Esophagus muscularis mucosa (tissue), 4 donors: ENCODE data around the gene GLYAT. TPM values are rescaled to one million over a fixed set of nuclear protein-coding genes. Genes with fewer than 3 reads are reported as not detected.

Experiments
- DNase-seq: peaks from one replicate; pipeline ENCODE4 v3.0.0-alpha.2; 2017; ENCODE audit errors: extremely low spot score
- H3K27ac ChIP-seq, 4 donors: fragments of 200-600 bp; sonication (generic); replicated peaks in 1 of 4; 1 replicate in 3 of 4; 2 replicates in 1 of 4; pipeline ENCODE4 v1.5.1; 2016 to 2019; ENCODE audit warnings: mild to moderate bottlenecking in 1 of 4
- H3K27me3 ChIP-seq, 4 donors: fragments of 200-600 bp; sonication (generic); one replicate each; pipeline versions ENCODE4 v1.5.1 to v1.6.0; 2016 to 2019
- H3K36me3 ChIP-seq, 4 donors: fragments of 200-600 bp; sonication (generic); one replicate each; pipeline ENCODE4 v1.5.1; 2016 to 2019
- H3K4me1 ChIP-seq, 4 donors: fragments of 200-600 bp; sonication (generic); one replicate each; pipeline ENCODE4 v1.5.1; 2016 to 2019
- H3K4me3 ChIP-seq, 4 donors: fragments of 200-600 bp; sonication (generic); 1 replicate in 2 of 4; 2 replicates in 2 of 4; pipeline ENCODE4 v1.5.1; 2016 to 2019; ENCODE audit warnings: mild to moderate bottlenecking in 4 of 4, moderate library complexity in 1 of 4
- H3K9me3 ChIP-seq, 4 donors: fragments of 200-600 bp; sonication (generic); 1 replicate in 3 of 4; 2 replicates in 1 of 4; pipeline ENCODE4 v1.5.1; 2016 to 2019
- EP300 ChIP-seq: sonication (generic); formaldehyde crosslinking; IDR thresholded peaks from one replicate; pipeline ENCODE4 v1.6.1; 2017; ENCODE audit warnings: antibody characterized with exemption
- POLR2A ChIP-seq: fragments of 450-650 bp; IDR thresholded peaks from one replicate; pipeline ENCODE4 v1.6.1; 2017; ENCODE audit warnings: antibody characterized with exemption, moderate library complexity, mild to moderate bottlenecking, low read depth
- POLR2AphosphoS5 ChIP-seq, 2 donors: sonication (generic); formaldehyde crosslinking; IDR thresholded peaks; one replicate each; pipeline ENCODE4 v1.6.1; 2017; ENCODE audit warnings: antibody characterized with exemption in 2 of 2
- WGBS: methylation state at CpG from one replicate; pipeline ENCODE4 v1.1.5; 2018; 5-methylcytosine and 5-hydroxymethylcytosine counted together
- intact Hi-C: fragments of 100-400 bp; cut with DNase I; formaldehyde crosslinking; loops from one replicate; pipeline ENCODE4 v1.15.1; 2023
- total RNA-seq, 4 donors: library from RNA; depleted of rRNA; stranded (reverse); fragments of >200 nt; gene quantifications; one replicate each; pipeline versions ENCODE4 v1.1.0 to v1.2.1, GENCODE V29; 2016
- TF ChIP-seq, protein P1 (sequence below), 3 experiments: fragments of 200-600 bp in 2 of 3; fragments of 450-650 bp in 1 of 3; sonication (generic) in 2 of 3; IDR thresholded peaks; one replicate each; pipeline ENCODE4 v1.5.1; 2017 to 2019; ENCODE audit warnings: antibody characterized with exemption in 3 of 3, mild to moderate bottlenecking in 2 of 3, moderate library complexity in 1 of 3

Gene GLYAT
- total RNA-seq, 4 donors from 2014 or later = not detected

DNA sequence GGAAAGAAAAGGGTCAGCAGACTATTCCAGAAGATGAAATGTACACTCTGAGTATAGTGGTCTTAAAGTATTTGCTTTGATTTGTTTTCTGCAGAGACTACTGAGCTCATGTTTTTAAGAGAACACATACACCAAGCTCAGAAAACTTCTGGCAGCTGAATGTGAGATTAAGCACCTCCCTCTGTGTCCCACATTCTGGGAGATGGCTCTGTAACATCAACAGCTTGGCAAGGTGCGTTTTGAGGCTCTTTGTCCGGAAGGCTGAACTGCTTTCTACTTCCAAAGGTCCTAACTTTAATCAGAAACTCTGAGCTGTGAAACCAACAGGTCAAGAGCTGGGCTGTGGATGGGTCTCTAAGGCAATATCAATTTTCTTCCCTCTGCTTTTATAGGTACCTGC, 36.4 kb upstream of the GLYAT start:
- intact Hi-C loops = no loop called here
- DNase-seq = no peak
- H3K9me3 ChIP-seq = no peaks in the 10 kb centered on the region

DNA sequence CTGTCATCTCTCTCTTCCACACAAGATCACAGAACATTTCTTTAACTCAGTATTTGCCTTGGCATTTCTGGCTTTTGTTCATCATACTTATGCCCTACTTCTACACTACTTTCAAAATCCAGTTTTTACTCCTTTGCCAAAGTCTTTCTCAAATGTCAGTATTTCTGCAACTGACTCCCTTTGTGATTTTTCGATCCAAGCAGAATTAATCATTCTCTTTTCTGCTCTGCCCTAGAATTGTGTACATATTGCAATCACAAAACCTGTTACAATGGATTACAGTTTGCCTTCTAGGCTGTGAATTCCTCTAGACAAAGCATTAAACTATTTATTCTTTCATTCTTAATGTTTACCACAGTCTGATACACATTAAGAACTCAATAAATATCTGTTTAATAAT, 33.3 kb upstream of the GLYAT start:
- Histone ChIP-seq H3K4me1 (no peaks in the 10 kb centered on the region), H3K27me3 (no peaks in the 10 kb centered on the region), H3K4me3 (no peak overlapping the region), H3K9me3 (no peaks in the 10 kb centered on the region), H3K27ac (no peak overlapping the region), H3K36me3 (no peaks in the 10 kb centered on the region)
- no peak for DNase-seq
- TF ChIP-seq EP300 (no peak), POLR2A (no peak)
- 82% methylated on average over 1 of the region's 1 CpG for WGBS
- intact Hi-C loops = no loop called here

More for the DNA sequence above, 36.4 kb upstream of the GLYAT start:
- no peaks in the 10 kb centered on the region for H3K4me1 ChIP-seq
- no peaks in the 10 kb centered on the region for H3K36me3 ChIP-seq
- WGBS = 78% methylated on average over 2 of the region's 2 CpGs
- H3K27ac ChIP-seq = no peak overlapping the region
- peaks cover 0 to 6% (median 0%) of the 10 kb centered on the region in 4 donors for H3K27me3 ChIP-seq
- no peak for TF ChIP-seq EP300
- TF ChIP-seq, protein P1, sequence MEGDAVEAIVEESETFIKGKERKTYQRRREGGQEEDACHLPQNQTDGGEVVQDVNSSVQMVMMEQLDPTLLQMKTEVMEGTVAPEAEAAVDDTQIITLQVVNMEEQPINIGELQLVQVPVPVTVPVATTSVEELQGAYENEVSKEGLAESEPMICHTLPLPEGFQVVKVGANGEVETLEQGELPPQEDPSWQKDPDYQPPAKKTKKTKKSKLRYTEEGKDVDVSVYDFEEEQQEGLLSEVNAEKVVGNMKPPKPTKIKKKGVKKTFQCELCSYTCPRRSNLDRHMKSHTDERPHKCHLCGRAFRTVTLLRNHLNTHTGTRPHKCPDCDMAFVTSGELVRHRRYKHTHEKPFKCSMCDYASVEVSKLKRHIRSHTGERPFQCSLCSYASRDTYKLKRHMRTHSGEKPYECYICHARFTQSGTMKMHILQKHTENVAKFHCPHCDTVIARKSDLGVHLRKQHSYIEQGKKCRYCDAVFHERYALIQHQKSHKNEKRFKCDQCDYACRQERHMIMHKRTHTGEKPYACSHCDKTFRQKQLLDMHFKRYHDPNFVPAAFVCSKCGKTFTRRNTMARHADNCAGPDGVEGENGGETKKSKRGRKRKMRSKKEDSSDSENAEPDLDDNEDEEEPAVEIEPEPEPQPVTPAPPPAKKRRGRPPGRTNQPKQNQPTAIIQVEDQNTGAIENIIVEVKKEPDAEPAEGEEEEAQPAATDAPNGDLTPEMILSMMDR (IDR thresholded peaks at IDR 0.05) = no peak
- TF ChIP-seq POLR2AphosphoS5 (IDR thresholded peaks at IDR 0.05) = no peak
- TF ChIP-seq POLR2A = no peak
- H3K4me3 ChIP-seq = no peak overlapping the region

DNA sequence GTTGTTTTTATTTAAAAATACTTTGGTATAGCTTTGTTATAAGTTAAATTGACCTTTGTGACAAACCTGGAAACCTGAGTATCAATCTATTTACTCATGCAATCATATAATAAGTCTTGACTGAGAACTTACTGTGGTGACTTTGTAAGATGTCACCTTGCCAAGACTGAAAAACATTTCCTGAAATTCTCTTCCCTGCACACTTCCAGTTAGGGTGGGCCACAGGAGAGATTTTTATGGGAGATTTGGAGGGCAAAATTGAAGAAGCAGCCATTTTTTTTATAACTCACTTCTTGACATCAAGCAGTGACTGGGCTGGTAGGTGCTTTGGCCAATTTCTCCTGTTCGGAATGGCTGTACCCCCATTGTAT, 31.4 kb upstream of the GLYAT start:
- 83% methylated on average over 1 of the region's 1 CpG for WGBS
- H3K27ac ChIP-seq = no peak overlapping the region
- no peaks in the 10 kb centered on the region for H3K9me3 ChIP-seq
- no peaks in the 10 kb centered on the region for H3K4me1 ChIP-seq
- TF ChIP-seq, protein P1 (IDR thresholded peaks at IDR 0.05) = no peak
- no peak for TF ChIP-seq POLR2A
- TF ChIP-seq EP300 = no peak
- no peak for TF ChIP-seq POLR2AphosphoS5 (IDR thresholded peaks at IDR 0.05)
- no peaks in the 10 kb centered on the region for H3K36me3 ChIP-seq
- intact Hi-C loops = no loop called here
- H3K4me3 ChIP-seq = no peak overlapping the region
- H3K27me3 ChIP-seq = no peaks in the 10 kb centered on the region
- no peak for DNase-seq

DNA sequence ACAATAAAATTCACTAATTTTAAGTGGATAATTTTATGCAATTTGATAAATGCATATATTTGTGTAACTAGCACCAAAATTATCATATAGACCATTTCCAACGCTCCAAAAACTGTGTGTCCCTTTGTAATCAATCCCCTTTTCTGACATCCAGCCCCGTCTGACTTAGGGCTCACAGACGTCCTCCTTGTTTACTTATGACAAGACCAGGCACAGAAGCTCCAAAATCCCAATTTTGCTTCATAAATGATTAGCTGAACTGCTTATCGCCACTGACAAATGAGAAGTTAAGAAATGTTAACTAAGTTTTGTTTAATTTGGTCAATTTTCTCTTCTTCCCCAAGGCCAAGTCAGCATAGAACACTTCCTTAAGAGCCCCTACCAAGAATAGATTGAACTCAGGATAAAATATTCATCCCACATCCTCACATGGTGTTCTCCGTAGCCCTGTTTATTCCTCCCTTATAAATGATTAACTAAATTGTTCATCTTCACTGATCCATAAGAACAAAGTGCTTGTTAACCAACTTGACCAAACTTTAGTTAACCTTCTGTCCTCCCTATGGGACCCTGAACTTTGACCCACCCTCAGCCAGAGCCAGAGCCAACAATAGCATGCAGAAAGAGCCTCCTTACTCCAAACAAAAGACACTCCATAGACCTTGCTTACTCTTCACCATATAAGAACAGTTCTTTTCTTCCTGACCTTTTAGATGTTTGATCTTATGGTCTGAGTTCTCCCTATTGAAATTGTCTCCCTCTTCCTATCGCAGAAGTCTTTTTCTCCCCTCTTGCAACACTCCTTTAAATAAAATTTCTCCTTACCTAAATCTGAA, 30.8 kb upstream of the GLYAT start:
- no peak for DNase-seq
- WGBS = 72% methylated on average over 6 of the region's 6 CpGs
- H3K4me1 ChIP-seq = no peaks in the 10 kb centered on the region
- H3K9me3 ChIP-seq = no peaks in the 10 kb centered on the region
- no peak overlapping the region for H3K27ac ChIP-seq
- intact Hi-C loops = no loop called here
- no peaks in the 10 kb centered on the region for H3K27me3 ChIP-seq
- no peak overlapping the region for H3K4me3 ChIP-seq
- no peaks in the 10 kb centered on the region for H3K36me3 ChIP-seq
- TF ChIP-seq, protein P1 (IDR thresholded peaks at IDR 0.05) = no peak
- TF ChIP-seq POLR2AphosphoS5 (IDR thresholded peaks at IDR 0.05) = no peak
- TF ChIP-seq EP300 = no peak
- TF ChIP-seq POLR2A = no peak

DNA sequence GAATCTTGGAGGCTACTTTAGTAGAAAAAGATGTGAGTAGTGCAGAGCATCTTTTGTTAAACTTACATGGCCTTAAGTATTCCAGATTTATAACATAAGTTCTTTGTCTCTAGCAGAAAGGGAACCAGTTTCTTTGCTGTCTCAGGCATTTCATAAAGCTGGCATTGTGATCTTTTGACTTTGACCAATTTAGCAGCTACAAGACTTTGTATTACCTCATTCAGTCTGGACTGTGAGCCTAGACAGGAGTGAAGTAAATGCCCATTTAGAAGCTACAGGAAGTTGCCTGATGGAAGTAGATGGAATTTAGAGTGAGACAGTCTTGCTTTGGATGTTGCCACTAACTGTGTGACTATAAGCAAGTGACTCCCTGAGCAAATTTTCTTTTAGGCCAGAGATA, 25.7 kb upstream of the GLYAT start:
- DNase-seq = no peak
- Histone ChIP-seq H3K9me3 (no peaks in the 10 kb centered on the region), H3K4me3 (no peak overlapping the region), H3K27me3 (no peaks in the 10 kb centered on the region), H3K27ac (no peak overlapping the region), H3K4me1 (no peaks in the 10 kb centered on the region), H3K36me3 (no peaks in the 10 kb centered on the region)
- intact Hi-C loops = no loop called here
- TF ChIP-seq POLR2AphosphoS5 (IDR thresholded peaks at IDR 0.05) = no peak
- TF ChIP-seq EP300 = no peak
- TF ChIP-seq, protein P1 (IDR thresholded peaks at IDR 0.05) = no peak
- TF ChIP-seq POLR2A = no peak
